Activated CD4-positive, alpha-beta T cell treated with anti-CD3 and anti-CD28 coated beads, Interleukin-2, amount 50 U/mL, for 16 hours (primary cell): ENCODE data around the gene PRTG.
"Not testable (repeated sequence)": the region's sequence is repeated elsewhere in the genome, so short reads cannot be mapped to it uniquely, and the experiment has no call there.

Experiments
- DNase-seq: peaks from one replicate; pipeline ENCODE4 v3.0.0-alpha.2; 2020

The PRTG gene

GRCh38 chr15:55619783-55620182 lies 123.2 kb downstream of the PRTG start:
- no peak for DNase-seq

- no peak for DNase-seq
Observed at GRCh38 chr15:55618387-55618786, 124.6 kb downstream of the PRTG start.

- no peak for DNase-seq
Observed at GRCh38 chr15:55615445-55615844, 127.5 kb downstream of the PRTG start.

GRCh38 chr15:55613727-55614126 lies 129.2 kb downstream of the PRTG start:
- DNase-seq, result no peak

GRCh38 chr15:55606214-55606613 lies 136.7 kb downstream of the PRTG start:
- no peak for DNase-seq

GRCh38 chr15:55601374-55601773 lies 141.6 kb downstream of the PRTG start:
- no peak for DNase-seq

- no peak for DNase-seq
Observed at GRCh38 chr15:55599439-55599838, 143.5 kb downstream of the PRTG start.

GRCh38 chr15:55593019-55593418 lies 149.9 kb downstream of the PRTG start:
- not testable (repeated sequence) for DNase-seq

GRCh38 chr15:55590788-55591187 lies 152.2 kb downstream of the PRTG start:
- DNase-seq, result no peak

GRCh38 chr15:55589287-55589686 lies 153.7 kb downstream of the PRTG start:
- no peak for DNase-seq

GRCh38 chr15:55588815-55589115 lies 154.2 kb downstream of the PRTG start:
- no peak for DNase-seq

GRCh38 chr15:55588070-55588814 lies 154.7 kb downstream of the PRTG start, which contains the start of gene PYGO1:
Gene PYGO1 (minus strand): TSS chr15:55588345. CDS start chr15:55587883, 462 bp downstream.
- peak; percentile 29 for DNase-seq

GRCh38 chr15:55587321-55588069 lies 155.5 kb downstream of the PRTG start:
- DNase-seq, result no peak

- DNase-seq, result no peak
Observed at GRCh38 chr15:55586808-55587207, 156.1 kb downstream of the PRTG start.

GRCh38 chr15:55576943-55577342 lies 166.0 kb downstream of the PRTG start:
- DNase-seq, result no peak

- DNase-seq, result no peak
Observed at GRCh38 chr15:55574096-55574495, 168.9 kb downstream of the PRTG start.

- DNase-seq, result no peak
Observed at GRCh38 chr15:55573224-55573623, 169.7 kb downstream of the PRTG start.

GRCh38 chr15:55564347-55565145 lies 178.4 kb downstream of the PRTG start:
- DNase-seq, result no peak

GRCh38 chr15:55562601-55563000 lies 180.4 kb downstream of the PRTG start:
- no peak for DNase-seq
